Measurements from ENCODE around the gene NGLY1. TPM values are rescaled to one million over a fixed set of nuclear protein-coding genes. Genes with fewer than 3 reads are reported as not detected.

NGLY1 gene, protein sequence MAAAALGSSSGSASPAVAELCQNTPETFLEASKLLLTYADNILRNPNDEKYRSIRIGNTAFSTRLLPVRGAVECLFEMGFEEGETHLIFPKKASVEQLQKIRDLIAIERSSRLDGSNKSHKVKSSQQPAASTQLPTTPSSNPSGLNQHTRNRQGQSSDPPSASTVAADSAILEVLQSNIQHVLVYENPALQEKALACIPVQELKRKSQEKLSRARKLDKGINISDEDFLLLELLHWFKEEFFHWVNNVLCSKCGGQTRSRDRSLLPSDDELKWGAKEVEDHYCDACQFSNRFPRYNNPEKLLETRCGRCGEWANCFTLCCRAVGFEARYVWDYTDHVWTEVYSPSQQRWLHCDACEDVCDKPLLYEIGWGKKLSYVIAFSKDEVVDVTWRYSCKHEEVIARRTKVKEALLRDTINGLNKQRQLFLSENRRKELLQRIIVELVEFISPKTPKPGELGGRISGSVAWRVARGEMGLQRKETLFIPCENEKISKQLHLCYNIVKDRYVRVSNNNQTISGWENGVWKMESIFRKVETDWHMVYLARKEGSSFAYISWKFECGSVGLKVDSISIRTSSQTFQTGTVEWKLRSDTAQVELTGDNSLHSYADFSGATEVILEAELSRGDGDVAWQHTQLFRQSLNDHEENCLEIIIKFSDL
- 69.1 TPM for total RNA-seq

DNA sequence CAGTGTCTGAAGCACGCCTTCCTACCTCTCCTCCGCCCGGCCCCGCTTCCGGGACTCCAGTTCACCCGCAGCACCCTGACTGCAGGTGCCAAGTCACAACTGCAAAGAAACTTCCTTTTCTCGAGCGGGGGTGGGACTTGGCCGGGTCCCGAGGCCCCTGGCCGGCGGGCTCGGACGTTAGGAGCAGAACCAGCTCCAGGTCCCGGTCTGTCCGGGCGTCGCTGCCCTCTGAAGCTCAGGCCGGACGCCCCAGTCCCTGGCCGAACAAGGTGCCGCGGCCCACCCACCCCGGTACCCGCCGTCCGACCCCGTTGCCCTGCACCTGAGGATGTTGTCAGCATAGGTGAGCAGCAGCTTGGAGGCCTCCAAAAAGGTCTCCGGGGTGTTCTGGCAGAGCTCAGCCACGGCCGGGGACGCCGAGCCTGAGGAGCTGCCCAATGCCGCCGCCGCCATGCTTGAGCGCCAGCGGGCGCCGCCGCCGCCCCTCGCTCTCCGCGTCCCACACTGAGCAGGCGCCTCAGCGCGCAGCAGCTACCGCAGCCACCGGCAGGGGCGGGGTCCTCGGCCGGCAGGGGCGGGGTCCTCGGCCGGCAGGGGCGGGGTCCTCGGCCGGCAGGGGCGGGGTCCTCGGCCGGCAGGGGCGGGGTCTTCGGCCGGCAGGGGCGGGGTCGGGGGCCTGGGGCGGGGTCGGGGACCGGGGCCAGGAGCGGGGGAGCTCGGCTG, at the start of gene NGLY1:
NGLY1 (minus strand) TSS at position 506 of the 723 bp plus-strand sequence; CDS start at position 453, 53 bp downstream.

DNA sequence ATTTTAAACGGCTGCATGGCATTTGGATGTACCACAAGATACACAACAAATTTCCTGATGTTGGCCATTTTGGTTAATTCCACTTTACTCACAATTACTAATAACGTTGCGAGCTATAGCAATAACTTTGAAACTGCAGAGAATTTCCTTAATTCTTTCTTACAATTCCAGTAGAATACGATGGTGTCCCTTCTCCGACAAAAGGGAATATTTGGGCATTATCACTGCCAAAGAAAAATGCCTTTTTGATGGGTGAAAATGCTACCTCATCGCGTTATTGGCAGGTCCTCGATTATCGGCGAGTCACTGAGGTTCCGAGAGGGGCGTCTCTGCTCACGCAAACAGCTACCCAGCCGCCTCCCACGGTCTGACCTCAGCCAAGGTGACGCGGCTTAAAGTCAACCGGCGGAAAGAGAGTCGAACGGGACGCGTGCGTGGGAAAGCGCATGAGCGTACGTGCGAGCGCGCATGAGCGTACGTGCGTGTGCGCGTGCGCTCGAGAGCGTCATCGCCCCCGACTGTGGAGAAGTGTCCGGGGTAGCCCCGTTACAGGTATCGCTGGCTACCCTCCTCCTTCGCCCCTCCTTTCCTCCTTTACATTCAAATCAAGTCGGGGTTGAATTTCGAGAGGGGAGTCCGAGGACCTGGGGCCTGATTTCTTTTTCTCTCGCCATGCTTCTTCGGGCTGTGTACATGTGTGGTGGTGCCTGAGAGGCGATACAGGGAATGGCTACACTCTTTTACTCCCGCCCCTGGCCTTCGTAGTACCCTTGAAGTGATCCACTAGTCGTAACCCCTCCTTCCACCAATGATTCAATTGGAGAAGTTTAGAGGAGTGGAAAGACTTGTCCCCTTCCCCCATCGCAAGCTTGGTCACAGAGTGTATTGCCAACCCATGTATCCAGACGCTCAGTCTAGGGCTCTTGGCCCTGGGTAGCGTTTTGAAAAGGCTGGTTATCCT, 6.6 kb upstream of the NGLY1 start, which contains the start of gene OXSM:
OXSM (plus strand) TSS at position 495 of the 961 bp plus-strand sequence. CDS start 931 bp downstream, outside the sequence.

Other genes starting within 250 kb of the NGLY1 start
- gene TOP2B, start 118.5 kb downstream of the NGLY1 start, total RNA-seq: 321 TPM
- gene OXSM, start 6.6 kb upstream of the NGLY1 start, total RNA-seq: 10.4 TPM

Data from camera-type eye (tissue), 1 donor.